NT2/D1 (cell line): Measurements from ENCODE around the gene TAF7.
"Not testable (repeated sequence)": the region's sequence is repeated elsewhere in the genome, so short reads cannot be mapped to it uniquely, and the experiment has no call there.

Experiments used
- YY1 ChIP-seq: IDR thresholded peaks from 2 replicates; pipeline ENCODE4 v1.6.1; 2011; ENCODE audit not compliant: insufficient read length, insufficient read depth
- ZNF274 ChIP-seq: IDR thresholded peaks from 2 replicates; pipeline ENCODE4 v1.6.1; 2011; ENCODE audit warnings: mild to moderate bottlenecking, low read depth, low read length

DNA sequence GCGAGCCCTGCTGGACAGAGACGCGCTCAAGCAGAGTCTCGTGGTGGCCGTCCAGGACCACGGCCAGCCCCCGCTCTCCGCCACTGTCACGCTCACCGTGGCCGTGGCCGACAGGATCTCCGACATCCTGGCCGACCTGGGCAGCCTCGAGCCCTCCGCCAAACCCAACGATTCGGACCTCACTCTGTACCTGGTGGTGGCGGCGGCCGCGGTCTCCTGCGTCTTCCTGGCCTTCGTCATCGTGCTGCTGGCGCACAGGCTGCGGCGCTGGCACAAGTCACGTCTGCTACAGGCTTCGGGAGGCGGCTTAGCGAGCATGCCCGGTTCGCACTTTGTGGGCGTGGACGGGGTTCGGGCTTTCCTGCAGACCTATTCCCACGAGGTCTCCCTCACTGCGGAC, 12.0 kb upstream of the TAF7 start:
- TF ChIP-seq ZNF274, YY1: not testable (repeated sequence)
